HG03135 (cell line): ENCODE data around the gene MATN1.

Source experiments
- ATAC-seq: cut with Tn5 transposase; IDR thresholded peaks from one replicate; pipeline ENCODE4 v1.9.1; 2021; ENCODE audit warnings: mild to moderate bottlenecking, moderate library complexity; ENCODE audit not compliant: unreplicated experiment

Gene MATN1

DNA sequence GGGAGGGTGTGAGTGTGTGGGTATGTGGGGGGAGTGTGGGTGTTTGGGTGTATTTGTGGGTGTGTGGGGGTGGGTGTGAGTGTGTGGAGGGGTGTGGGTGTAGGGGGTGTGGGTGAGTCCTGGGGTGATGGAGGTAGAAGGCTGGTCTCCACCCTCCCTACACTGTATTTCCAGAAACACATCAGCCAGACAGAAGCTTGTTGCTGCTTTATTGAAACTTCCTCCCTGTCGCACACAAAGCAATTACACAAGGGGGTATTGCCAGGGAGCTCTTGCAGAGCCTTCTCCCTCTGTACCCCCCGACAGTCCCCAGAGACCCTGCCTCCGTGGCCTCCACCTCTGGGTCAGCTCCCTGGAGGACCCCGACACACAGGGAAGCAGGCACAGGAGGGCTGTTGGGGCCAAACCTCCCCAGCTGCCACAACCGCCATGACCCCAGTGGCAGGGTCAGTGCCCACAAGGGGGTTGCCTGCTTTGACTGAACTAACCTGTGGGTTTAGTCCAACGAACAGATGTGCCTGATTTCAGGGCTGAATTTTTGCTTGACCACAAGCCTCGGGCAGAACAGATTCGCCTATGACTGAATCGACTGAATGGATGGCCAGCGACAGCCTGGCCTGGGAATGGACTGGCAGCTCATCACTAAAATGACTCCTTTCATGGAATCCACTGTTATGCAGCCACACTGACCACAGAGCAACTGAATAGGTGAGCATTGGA, 9.1 kb upstream of the MATN1 start:
- no peak for ATAC-seq

- ATAC-seq = no peak
These were observed 8.5 kb upstream of the MATN1 start for GRCh38 chr1:30731806-30732276.

DNA sequence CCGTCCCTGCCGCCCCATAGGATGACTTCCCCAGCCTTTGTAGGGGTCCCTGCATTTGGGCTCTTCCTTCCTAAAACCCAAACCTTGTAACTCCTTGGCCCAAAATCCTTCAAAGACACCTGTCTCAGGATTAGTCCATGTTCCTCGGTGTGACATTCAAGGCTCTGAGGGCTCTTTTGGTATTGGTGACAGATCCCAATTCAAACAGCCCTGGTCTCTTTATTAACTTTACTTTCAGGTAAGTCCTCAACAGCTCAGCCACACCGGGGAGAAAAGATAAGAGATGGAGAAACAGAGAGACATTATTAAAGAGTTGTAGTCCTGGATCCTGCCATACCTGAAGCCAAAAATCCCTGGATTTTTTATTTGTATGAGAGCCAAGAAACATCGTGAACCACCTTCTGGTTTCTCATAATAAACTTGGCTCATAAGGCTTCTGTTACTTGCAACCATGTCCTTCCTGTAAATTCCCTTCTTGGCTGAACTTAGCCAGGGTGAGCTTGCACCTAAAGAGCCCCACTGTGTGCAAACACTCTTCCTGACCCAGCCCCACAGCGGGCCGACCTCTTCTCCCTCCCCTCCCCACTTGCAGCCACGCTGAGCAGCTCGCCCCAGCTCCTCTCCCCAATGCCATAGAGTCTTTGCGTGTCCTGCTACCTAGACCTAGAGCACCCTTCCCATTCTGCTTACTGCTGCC, 7.9 kb upstream of the MATN1 start:
- ATAC-seq = no peak

DNA sequence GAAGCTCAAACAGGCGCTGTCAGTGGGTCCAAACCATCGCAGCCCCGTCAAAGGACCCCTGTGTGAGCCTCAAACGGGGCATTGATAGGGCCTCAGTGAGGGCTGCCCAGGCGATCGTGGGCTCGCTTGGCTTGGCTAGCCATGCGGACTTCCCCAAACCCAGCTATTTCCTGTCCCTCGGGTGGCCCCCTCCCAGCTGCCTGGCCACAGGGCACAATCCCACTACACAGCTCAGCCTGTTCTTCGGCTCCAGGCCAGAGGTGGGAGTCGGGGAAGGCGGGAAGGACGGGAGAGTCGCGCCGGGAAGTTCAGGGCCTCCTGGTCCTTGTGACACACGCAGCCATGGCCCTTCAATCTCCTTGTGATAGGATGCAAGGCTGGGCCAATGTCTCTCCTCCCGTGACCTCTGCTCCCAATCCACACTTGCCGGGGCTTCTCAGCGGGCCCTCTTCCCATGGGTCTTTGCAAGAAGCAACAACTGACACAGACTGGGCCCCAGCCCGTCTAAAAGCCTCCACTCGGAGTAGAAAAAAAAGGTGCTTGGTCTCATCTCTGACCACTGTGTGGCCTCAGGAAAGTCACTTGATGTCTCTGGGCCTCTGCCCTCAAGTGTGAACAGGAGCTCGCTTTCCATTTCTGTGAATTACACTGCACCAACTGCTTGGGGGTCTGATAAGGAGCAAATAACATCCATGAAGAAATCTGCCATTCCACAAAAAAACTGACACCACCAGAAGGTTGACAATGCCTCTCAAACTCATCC, 7.1 kb upstream of the MATN1 start:
- ATAC-seq = no peak

GRCh38 chr1:30729901-30730300, 6.5 kb upstream of the MATN1 start:
- ATAC-seq = no peak

- ATAC-seq = no peak
These were observed 5.7 kb upstream of the MATN1 start for GRCh38 chr1:30728832-30729638.

- no peak for ATAC-seq
These were observed 5.0 kb upstream of the MATN1 start for GRCh38 chr1:30728340-30728739.

GRCh38 chr1:30727824-30728223, 4.4 kb upstream of the MATN1 start:
- ATAC-seq = no peak

DNA sequence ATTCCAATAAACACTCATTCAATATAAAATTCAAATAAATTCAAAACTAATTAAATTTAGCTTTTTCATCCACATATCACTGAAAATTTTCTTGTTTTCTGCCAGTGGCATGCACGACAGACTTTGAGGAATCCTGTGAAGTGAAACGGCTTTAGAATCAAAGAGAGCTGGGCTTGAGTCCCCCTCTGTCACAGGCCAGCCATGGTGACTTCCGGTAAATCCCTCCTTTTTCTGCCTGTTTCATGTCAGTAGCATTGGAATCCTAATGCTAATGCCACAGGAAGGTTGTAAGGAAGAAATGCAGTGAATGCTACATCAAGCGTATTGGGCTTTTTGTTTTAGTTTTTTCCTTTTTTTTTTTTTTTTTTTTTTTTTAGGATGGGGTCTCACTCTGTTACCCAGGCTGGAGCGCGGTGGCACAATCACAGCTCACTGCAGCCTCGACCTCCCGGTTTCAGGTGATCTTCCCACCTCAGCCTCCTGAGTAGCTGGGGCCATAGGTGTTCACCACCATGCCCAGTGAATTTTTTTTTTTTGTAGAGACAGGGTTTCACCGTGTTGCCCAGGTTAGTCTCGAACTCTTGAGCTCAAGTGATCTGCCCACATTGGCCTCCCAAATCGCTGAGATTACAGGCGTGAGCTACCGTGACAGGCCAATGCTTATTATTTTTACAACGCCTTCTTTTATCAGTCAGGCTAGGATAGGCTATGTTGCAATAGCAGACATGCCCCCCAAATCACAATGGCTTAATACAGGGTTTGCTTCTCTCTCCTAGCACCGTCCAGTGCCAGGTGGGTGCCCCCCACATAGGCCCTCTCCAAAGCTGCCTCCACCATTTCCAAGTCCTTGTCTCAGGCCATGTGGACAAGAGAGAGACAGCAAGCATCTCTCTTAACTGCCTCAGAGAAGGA, 3.6 kb upstream of the MATN1 start:
- ATAC-seq = no peak

- no peak for ATAC-seq
These were observed 2.9 kb upstream of the MATN1 start for GRCh38 chr1:30726236-30726635.

- no peak for ATAC-seq
These were observed 2.2 kb upstream of the MATN1 start for GRCh38 chr1:30725450-30726095.

DNA sequence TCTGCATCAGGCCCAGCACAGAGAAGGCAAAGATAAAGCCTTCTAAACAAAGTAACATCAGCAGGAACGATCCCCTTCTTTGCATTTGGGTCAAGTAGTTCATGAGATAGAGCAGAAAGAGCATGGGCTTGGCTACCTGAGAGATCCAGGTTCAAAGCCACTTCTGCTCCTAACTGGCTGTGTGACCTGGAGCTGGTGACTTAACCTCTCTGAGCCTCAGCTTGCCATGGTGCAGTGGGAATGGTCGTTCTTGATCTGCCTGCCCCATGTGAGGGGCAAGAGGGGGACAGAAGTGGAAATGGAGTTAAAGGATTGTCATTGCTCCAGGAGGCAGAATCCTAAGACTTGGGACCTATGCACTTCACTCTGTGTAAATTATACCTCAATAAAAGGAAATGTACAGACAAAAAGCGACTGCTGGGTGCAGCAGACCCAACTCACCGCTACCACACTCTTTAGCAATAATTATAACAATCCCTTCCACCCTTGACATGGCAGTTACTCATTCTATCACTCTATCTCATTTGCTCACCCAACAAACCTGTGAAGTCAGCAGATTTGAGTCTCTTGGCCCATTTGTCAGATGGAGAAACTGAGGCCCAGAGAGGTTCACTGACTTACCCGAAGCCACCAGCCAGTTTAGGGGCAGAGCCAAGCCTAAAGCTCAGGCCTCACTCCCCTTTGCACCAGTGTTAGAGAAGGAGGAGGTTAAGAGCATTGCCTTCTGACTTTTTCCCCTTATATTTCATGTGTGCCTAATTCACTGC, 1.5 kb upstream of the MATN1 start:
- no peak for ATAC-seq

DNA sequence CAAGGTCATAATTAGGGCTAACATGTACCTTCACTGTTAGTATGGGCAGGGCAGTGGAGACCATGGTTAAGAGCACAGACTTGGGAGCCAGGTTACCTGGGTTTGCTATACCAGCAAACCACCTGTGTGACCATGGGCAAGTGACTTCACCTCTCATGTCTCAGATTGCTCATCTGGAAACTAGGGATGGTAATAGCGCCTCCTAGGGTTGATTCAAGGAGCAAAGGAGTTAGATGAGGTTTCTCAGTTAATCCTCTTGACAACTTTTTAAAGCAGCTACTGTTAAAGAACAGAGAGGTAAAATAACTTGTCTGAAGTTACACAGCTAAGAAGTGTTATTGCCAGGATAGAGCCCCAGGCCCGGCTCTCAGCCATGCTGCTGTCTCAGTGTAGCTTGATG, 790 bp upstream of the MATN1 start:
- no peak for ATAC-seq

DNA sequence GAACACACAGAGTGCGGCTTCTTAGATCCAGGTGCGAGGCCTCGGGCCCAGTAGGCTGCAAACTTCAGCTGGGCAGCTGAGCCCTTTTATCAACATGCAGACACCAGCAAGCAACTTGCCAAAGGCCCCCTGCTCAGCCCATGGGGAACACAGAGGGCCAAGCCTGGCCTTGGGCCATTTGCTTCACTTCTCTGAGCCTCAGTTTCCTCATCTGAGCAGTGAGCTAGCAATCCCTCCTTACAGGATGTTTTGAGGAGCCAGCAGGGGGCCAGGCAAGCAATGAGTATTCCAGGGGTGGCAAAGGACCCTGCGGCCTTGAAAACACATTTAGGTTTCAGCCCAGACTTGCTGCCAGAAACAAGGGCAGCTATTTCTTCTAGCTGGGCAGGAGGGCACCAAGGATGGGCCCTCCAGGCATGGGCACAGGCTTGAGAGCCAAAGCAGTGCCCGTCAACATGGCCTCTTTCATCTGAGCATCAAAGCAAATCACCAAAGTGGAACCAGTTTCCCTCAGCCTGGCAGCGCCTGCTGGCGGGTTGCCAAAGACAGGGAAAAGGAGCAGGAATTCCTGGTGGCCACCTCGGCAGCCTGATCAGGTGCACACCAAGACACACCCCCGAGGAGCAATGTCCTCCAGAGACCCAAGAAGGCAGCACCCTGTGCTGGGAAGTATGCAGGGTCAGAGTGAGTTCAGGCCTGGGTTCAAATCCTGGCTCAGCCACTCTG, 1.4 kb downstream of the MATN1 start:
- ATAC-seq = no peak

GRCh38 chr1:30721341-30721793, 2.0 kb downstream of the MATN1 start:
- ATAC-seq = no peak

GRCh38 chr1:30720271-30721223, 2.8 kb downstream of the MATN1 start:
- no peak for ATAC-seq
